ENCODE results near the gene TINCR. TPM values are rescaled to one million over a fixed set of nuclear protein-coding genes. Genes with fewer than 3 reads are reported as not detected.

Gene TINCR
- total RNA-seq, 1 experiment from 2014 or later = 0.17 TPM

DNA sequence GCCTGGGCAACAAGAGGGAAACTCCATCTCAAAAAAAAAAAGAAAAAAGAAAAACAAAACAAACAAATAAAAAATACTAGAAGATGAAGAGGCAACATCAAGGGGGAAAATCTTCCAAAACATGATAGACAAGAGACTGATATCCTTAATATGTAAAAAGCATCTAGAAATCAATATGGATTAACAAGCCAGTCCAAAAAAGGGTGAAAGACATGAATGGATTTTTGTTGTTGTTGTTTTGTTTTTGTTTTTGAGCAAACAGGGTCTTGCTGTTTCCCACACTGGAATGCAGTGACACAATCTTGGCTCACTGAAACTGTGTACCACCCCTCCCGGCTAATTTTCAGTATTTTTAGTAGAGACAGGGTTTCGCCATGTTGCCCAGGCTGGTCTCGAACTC, 4.0 kb upstream of the TINCR start:
- TF ChIP-seq, protein P1, sequence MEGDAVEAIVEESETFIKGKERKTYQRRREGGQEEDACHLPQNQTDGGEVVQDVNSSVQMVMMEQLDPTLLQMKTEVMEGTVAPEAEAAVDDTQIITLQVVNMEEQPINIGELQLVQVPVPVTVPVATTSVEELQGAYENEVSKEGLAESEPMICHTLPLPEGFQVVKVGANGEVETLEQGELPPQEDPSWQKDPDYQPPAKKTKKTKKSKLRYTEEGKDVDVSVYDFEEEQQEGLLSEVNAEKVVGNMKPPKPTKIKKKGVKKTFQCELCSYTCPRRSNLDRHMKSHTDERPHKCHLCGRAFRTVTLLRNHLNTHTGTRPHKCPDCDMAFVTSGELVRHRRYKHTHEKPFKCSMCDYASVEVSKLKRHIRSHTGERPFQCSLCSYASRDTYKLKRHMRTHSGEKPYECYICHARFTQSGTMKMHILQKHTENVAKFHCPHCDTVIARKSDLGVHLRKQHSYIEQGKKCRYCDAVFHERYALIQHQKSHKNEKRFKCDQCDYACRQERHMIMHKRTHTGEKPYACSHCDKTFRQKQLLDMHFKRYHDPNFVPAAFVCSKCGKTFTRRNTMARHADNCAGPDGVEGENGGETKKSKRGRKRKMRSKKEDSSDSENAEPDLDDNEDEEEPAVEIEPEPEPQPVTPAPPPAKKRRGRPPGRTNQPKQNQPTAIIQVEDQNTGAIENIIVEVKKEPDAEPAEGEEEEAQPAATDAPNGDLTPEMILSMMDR (conservative IDR thresholded peaks at IDR 0.05) = no peak
- no peak overlapping the region for H3K14ac ChIP-seq (ENCODE audit: insufficient read depth, low read length)
- no peak overlapping the region for H3K56ac ChIP-seq (ENCODE audit: insufficient read length, low read depth, low read length)
- no peak overlapping the region for H4K91ac ChIP-seq (ENCODE audit: insufficient read length, low read depth, low read length)
- Mint-ChIP-seq H3K9me3 (peaks cover 3 to 5% of the 10 kb centered on the region in 2 experiments; a peak in 3 of 5 replicates), H3K36me3 (ENCODE audit: insufficient read depth in 1 of 3, low read depth in 3 of 3) (no peaks in the 10 kb centered on the region), H3K27ac (no peak overlapping the region), H3K27me3 (ENCODE audit: low read depth) (peaks cover 29% of the 10 kb centered on the region), H3K4me1 (no peaks in the 10 kb centered on the region), H3K4me3 (no peak overlapping the region)
- H2BK5ac ChIP-seq (ENCODE audit: insufficient read length, low read length) = no peak overlapping the region
- no peak overlapping the region for H2AK5ac ChIP-seq (ENCODE audit: insufficient read length, low read length)
- no peak overlapping the region for H2BK15ac ChIP-seq (ENCODE audit: low read depth, low read length)
- no peaks in the 10 kb centered on the region; the same call in 1 of the 2 replicates for H3K4me1 ChIP-seq (ENCODE audit: insufficient read depth, low read length)
- no peaks in the 10 kb centered on the region for H3K79me2 ChIP-seq (ENCODE audit: insufficient read depth, low read length)
- no peak overlapping the region for H3K18ac ChIP-seq (ENCODE audit: insufficient read length, low read depth, low read length)
- no peak overlapping the region for H3K9ac ChIP-seq (ENCODE audit: extremely low read depth, insufficient read length, low read length)
- no peak overlapping the region for H4K5ac ChIP-seq (ENCODE audit: insufficient read length, low read depth, low read length)
- H2BK120ac ChIP-seq (ENCODE audit: low read depth, low read length, poor library complexity, severe bottlenecking) = no peak overlapping the region
- H3K79me1 ChIP-seq (ENCODE audit: insufficient read depth, low read depth, low read length, poor library complexity, severe bottlenecking) = no peaks in the 10 kb centered on the region
- H3K23me2 ChIP-seq (ENCODE audit: insufficient read length, low read depth, low read length, poor library complexity, severe bottlenecking) = no peaks in the 10 kb centered on the region
- DNase-seq = no peak
- no CpG with 5 or more reads among the region's 3 CpGs for WGBS (ENCODE audit: extremely low coverage, insufficient read length, low lambda C conversion rate)
- no peak overlapping the region for H3T11ph ChIP-seq (ENCODE audit: low read length)
- no peak overlapping the region for H3K4ac ChIP-seq (ENCODE audit: low read depth, low read length)
- H2BK20ac ChIP-seq (ENCODE audit: low read depth, low read length, poor library complexity, severe bottlenecking) = no peak overlapping the region
- no peaks in the 10 kb centered on the region for H4K20me1 ChIP-seq (ENCODE audit: control insufficient read depth, insufficient read depth, insufficient read length)
- H3K27me3 ChIP-seq (ENCODE audit: insufficient read depth, low read length) = peaks cover 9% of the 10 kb centered on the region; the same call in 1 of the 2 replicates
- H3K23ac ChIP-seq (ENCODE audit: insufficient read length, low read depth, low read length) = no peak overlapping the region
- H2BK12ac ChIP-seq (ENCODE audit: insufficient read length, low read depth, low read length) = no peak overlapping the region
- H3K9me3 ChIP-seq (ENCODE audit: control insufficient read depth, low read depth, low read length) = no peaks in the 10 kb centered on the region
- H3K4me2 ChIP-seq (ENCODE audit: insufficient read depth, insufficient read length, low read length) = no peak overlapping the region
- no peak overlapping the region for H2AFZ ChIP-seq (ENCODE audit: low read length)
- H3K27ac ChIP-seq (ENCODE audit: insufficient read length, low read depth, low read length) = no peak overlapping the region
- H4K8ac ChIP-seq (replicated peaks; ENCODE audit: insufficient read length, low read depth, low read length) = no peak overlapping the region
